Glutamatergic neuron (in vitro differentiated cells): Measurements from ENCODE around the gene USE1. TPM values are rescaled to one million over a fixed set of nuclear protein-coding genes. Genes with fewer than 3 reads are reported as not detected.

Experiments used
- DNase-seq: peaks from one replicate; pipeline ENCODE4 v3.0.0; 2022
- H3K27ac Mint-ChIP-seq: one replicate; pipeline ENCODE4 v1.8.0; 2020; ENCODE audit warnings: mild to moderate bottlenecking, mixed read lengths, inconsistent platforms; ENCODE audit not compliant: unreplicated experiment
- H3K27me3 Mint-ChIP-seq: one replicate; pipeline ENCODE4 v1.8.0; 2020; ENCODE audit warnings: mild to moderate bottlenecking, moderate library complexity, mixed read lengths, inconsistent platforms; ENCODE audit not compliant: unreplicated experiment
- H3K36me3 Mint-ChIP-seq: one replicate; pipeline ENCODE4 v1.8.0; 2020; ENCODE audit warnings: mild to moderate bottlenecking, mixed read lengths, inconsistent platforms; ENCODE audit not compliant: unreplicated experiment
- H3K4me1 Mint-ChIP-seq: one replicate; pipeline ENCODE4 v1.8.0; 2020; ENCODE audit warnings: mild to moderate bottlenecking, low read depth, mixed read lengths, inconsistent platforms; ENCODE audit not compliant: unreplicated experiment
- H3K4me3 Mint-ChIP-seq: one replicate; pipeline ENCODE4 v1.8.0; 2020; ENCODE audit warnings: mild to moderate bottlenecking, mixed read lengths, inconsistent platforms; ENCODE audit not compliant: unreplicated experiment
- H3K9me3 Mint-ChIP-seq: one replicate; pipeline ENCODE4 v1.8.0; 2020; ENCODE audit warnings: mild to moderate bottlenecking, moderate library complexity, mixed read lengths, inconsistent platforms; ENCODE audit not compliant: unreplicated experiment
- CTCF ChIP-seq: fragments of 200-600 bp; sonication (generic); IDR thresholded peaks from one replicate; pipeline ENCODE4 v1.5.0; 2021; ENCODE audit not compliant: partially characterized antibody, unreplicated experiment
- total RNA-seq: library from RNA; stranded (reverse); fragmentation: NEBNext Ultra II Directional; extraction: Animal tissue kit (Norgen Biotek cat#: 25700); gene quantifications from one replicate; pipeline ENCODE4 v1.2.1, GENCODE V29; 2021; ENCODE audit not compliant: unreplicated experiment

The USE1 gene
- total RNA-seq, 1 donor from 2014 or later = 14.9 TPM

- Mint-ChIP-seq H3K4me3 (no peak overlapping the region), H3K9me3 (peaks cover 4% of the 10 kb centered on the region)
- DNase-seq = no peak
Observed at GRCh38 chr19:17227798-17228367, 12.7 kb downstream of the USE1 start.

GRCh38 chr19:17229890-17230289 is 14.7 kb downstream of the USE1 start:
- Mint-ChIP-seq H3K27me3 (peaks cover 6% of the 10 kb centered on the region), H3K4me3 (no peak overlapping the region), H3K4me1 (peaks cover 2% of the 10 kb centered on the region), H3K9me3 (peaks cover 9% of the 10 kb centered on the region), H3K36me3 (no peaks in the 10 kb centered on the region), H3K27ac (no peak overlapping the region)
- TF ChIP-seq CTCF = no peak
- DNase-seq = no peak

More at GRCh38 chr19:17227798-17228367, 12.7 kb downstream of the USE1 start:
- Mint-ChIP-seq H3K27ac (no peak overlapping the region), H3K4me1 (no peaks in the 10 kb centered on the region), H3K36me3 (no peaks in the 10 kb centered on the region), H3K27me3 (peaks cover 2% of the 10 kb centered on the region)
- TF ChIP-seq CTCF = no peak

- H3K36me3 Mint-ChIP-seq = no peaks in the 10 kb centered on the region
- DNase-seq = no peak
- H3K4me1 Mint-ChIP-seq = peaks cover 2% of the 10 kb centered on the region
- peaks cover 3% of the 10 kb centered on the region for H3K27me3 Mint-ChIP-seq
- peaks cover 6% of the 10 kb centered on the region for H3K9me3 Mint-ChIP-seq
- no peak for TF ChIP-seq CTCF
- no peak overlapping the region for H3K4me3 Mint-ChIP-seq
- no peak overlapping the region for H3K27ac Mint-ChIP-seq
Observed at GRCh38 chr19:17232258-17232657, 17.1 kb downstream of the USE1 start.

GRCh38 chr19:17234911-17235299 is 19.7 kb downstream of the USE1 start:
- DNase-seq = no peak
- TF ChIP-seq CTCF = no peak
- Mint-ChIP-seq H3K9me3 (peaks cover 9% of the 10 kb centered on the region), H3K27me3 (peaks cover 6% of the 10 kb centered on the region), H3K4me3 (peak overlapping the region; percentile 63), H3K4me1 (peaks cover 2% of the 10 kb centered on the region), H3K27ac (no peak overlapping the region), H3K36me3 (no peaks in the 10 kb centered on the region)

- H3K27ac Mint-ChIP-seq = no peak overlapping the region
- peaks cover 9% of the 10 kb centered on the region for H3K9me3 Mint-ChIP-seq
- peaks cover 4% of the 10 kb centered on the region for H3K4me1 Mint-ChIP-seq
- no peaks in the 10 kb centered on the region for H3K36me3 Mint-ChIP-seq
- peaks cover 6% of the 10 kb centered on the region for H3K27me3 Mint-ChIP-seq
- no peak for TF ChIP-seq CTCF
- H3K4me3 Mint-ChIP-seq = peak overlapping the region; percentile 63
- DNase-seq = peak; percentile 71
Observed at GRCh38 chr19:17235300-17235970, 20.3 kb downstream of the USE1 start.
